MCF 10A (cell line): ENCODE measurements around the gene RAPGEF3. TPM values are rescaled to one million over a fixed set of nuclear protein-coding genes. Genes with fewer than 3 reads are reported as not detected.

ENCODE experiments used
- BruUV-seq: library from RNA; stranded (reverse); fragments of 400-500 nt; replicated peaks from 2 replicates; lab custom pipeline; 2021; lab: Mats Ljungman, UMichigan
- CTCF ChIA-PET: fragments of 300-600 bp; sonication (Branson Sonifier 250); formaldehyde crosslinking; extraction: SDS; loops from one replicate; lab custom pipeline; 2021; ENCODE audit warnings: antibody characterized with exemption, inconsistent platforms; lab: Yijun Ruan, JAX
- POLR2A ChIA-PET: fragments of 300-600, 350-650 bp; sonication (Branson Sonifier 250); formaldehyde crosslinking; extraction: SDS; loops from one replicate; lab custom pipeline; 2020; ENCODE audit warnings: antibody characterized with exemption, inconsistent platforms; lab: Yijun Ruan, JAX
- DNase-seq: peaks from one replicate; pipeline ENCODE4 v3.0.0-alpha.2; 2018; ENCODE audit not compliant: unreplicated experiment
- H3K27ac Mint-ChIP-seq: one replicate; pipeline ENCODE4 v1.8.0; 2022; ENCODE audit warnings: mild to moderate bottlenecking, low read depth, mixed read lengths; ENCODE audit not compliant: unreplicated experiment
- H3K27me3 Mint-ChIP-seq: one replicate; pipeline ENCODE4 v1.8.0; 2022; ENCODE audit warnings: mixed read lengths; ENCODE audit not compliant: insufficient read depth, unreplicated experiment
- H3K36me3 Mint-ChIP-seq: one replicate; pipeline ENCODE4 v1.8.0; 2022; ENCODE audit warnings: mild to moderate bottlenecking, moderate library complexity, mixed read lengths; ENCODE audit not compliant: insufficient read depth, unreplicated experiment
- H3K4me1 Mint-ChIP-seq: one replicate; pipeline ENCODE4 v1.8.0; 2022; ENCODE audit warnings: mixed read lengths; ENCODE audit not compliant: insufficient read depth, unreplicated experiment
- H3K4me3 Mint-ChIP-seq: one replicate; pipeline ENCODE4 v1.8.0; 2022; ENCODE audit warnings: mild to moderate bottlenecking, moderate library complexity, mixed read lengths; ENCODE audit not compliant: unreplicated experiment
- H3K9me3 Mint-ChIP-seq: one replicate; pipeline ENCODE4 v1.8.0; 2022; ENCODE audit warnings: mixed read lengths; ENCODE audit not compliant: unreplicated experiment
- CTCF ChIP-seq: fragments of 200-600 bp; IDR thresholded peaks from one replicate; pipeline ENCODE4 v1.8.0; 2022; ENCODE audit warnings: antibody characterized with exemption, mild to moderate bottlenecking; ENCODE audit not compliant: unreplicated experiment
- intact Hi-C: fragments of 100-400 bp; cut with micrococcal nuclease; formaldehyde crosslinking; loops from 2 replicates; pipeline ENCODE4 v1.14.1; 2022
- total RNA-seq: library from RNA; stranded (reverse); gene quantifications from 2 replicates; pipeline ENCODE4 v1.2.3, GENCODE V29; 2022

The RAPGEF3 gene
- total RNA-seq, 1 experiment from 2014 or later: 1.4 TPM

- no peak overlapping the region for H3K4me3 Mint-ChIP-seq
- POLR2A ChIA-PET: interaction anchor here (0.6 to 2.2 kb wide), 14 partner anchors 8 to 1716 kb away, joined by 3 to 14 read pairs (median 3); partner anchors contain the start of gene SCAF11
- BruUV-seq: no TSS peak
- no peak overlapping the region for H3K27ac Mint-ChIP-seq
- no peak for TF ChIP-seq CTCF
- no peaks in the 10 kb centered on the region for H3K27me3 Mint-ChIP-seq
- intact Hi-C loops: no loop called here
- CTCF ChIA-PET: interaction anchor here (0.6 to 2.1 kb wide), 6 partner anchors 8 to 178 kb away, joined by 3 to 8 read pairs (median 4); no protein-coding TSS in a partner anchor
- no peaks in the 10 kb centered on the region for H3K9me3 Mint-ChIP-seq
- no peak for DNase-seq
- peaks cover 6% of the 10 kb centered on the region for H3K36me3 Mint-ChIP-seq
- H3K4me1 Mint-ChIP-seq: peaks cover 30% of the 10 kb centered on the region
Measured at GRCh38 chr12:47707355-47707754, 51.3 kb downstream of the RAPGEF3 start.

- intact Hi-C loops: no loop called here
Measured at GRCh38 chr12:47705566-47706425, 52.9 kb downstream of the RAPGEF3 start, which contains the start of gene RPAP3. Gene RPAP3, minus strand, starts transcription at chr12:47706030. Its CDS starts 3,190 bp downstream, at chr12:47702840.

DNA sequence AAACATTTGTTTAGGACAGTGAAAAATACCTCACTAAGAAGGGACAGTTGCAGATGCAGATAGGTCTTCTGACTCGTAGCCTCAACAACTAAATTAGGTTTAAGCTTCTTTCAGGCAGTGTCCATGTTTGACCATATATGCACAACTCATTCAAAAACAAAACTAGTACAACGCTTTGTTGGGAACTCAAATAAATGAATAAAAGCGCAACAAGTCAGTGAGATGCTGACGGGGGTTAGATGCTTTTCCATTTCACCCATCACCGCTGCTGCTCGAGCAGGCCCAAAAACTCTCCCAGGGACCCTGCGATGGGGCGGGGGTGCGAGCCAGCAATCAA, 53.5 kb downstream of the RAPGEF3 start:
- intact Hi-C loops: no loop called here
- CTCF ChIA-PET: interaction anchor here (0.5 to 1.8 kb wide), 11 partner anchors 9 to 321 kb away, joined by 3 to 11 read pairs (median 6); no protein-coding TSS in a partner anchor
- DNase-seq: no peak
- no peak for TF ChIP-seq CTCF
- BruUV-seq: no TSS peak
- Mint-ChIP-seq H3K4me1 (peaks cover 30% of the 10 kb centered on the region), H3K4me3 (peak overlapping the region; percentile 88), H3K36me3 (peaks cover 12% of the 10 kb centered on the region), H3K27ac (no peak overlapping the region), H3K9me3 (no peaks in the 10 kb centered on the region), H3K27me3 (no peaks in the 10 kb centered on the region)
- POLR2A ChIA-PET: interaction anchor here (0.6 to 2.6 kb wide), 7 partner anchors 10 to 1425 kb away, joined by 3 to 12 read pairs (median 3); no protein-coding TSS in a partner anchor

More at GRCh38 chr12:47705566-47706425, 52.9 kb downstream of the RAPGEF3 start, which contains the start of gene RPAP3:
- Mint-ChIP-seq H3K4me3 (peak within 1 kb of the TSS; percentile 88), H3K9me3 (no peaks in the 10 kb centered on the region), H3K27ac (peak within 1 kb of the TSS; percentile 90), H3K4me1 (peaks cover 30% of the 10 kb centered on the region), H3K36me3 (peaks cover 8% of the 10 kb centered on the region), H3K27me3 (no peaks in the 10 kb centered on the region)
- peak; percentile 93 for DNase-seq
- CTCF ChIA-PET: interaction anchor here (0.6 to 2.1 kb wide), 17 partner anchors 8 to 133 kb away, joined by 3 to 11 read pairs (median 6); no protein-coding TSS in a partner anchor
- POLR2A ChIA-PET: interaction anchor here (0.5 to 2.6 kb wide), 21 partner anchors 10 to 1715 kb away, joined by 3 to 14 read pairs (median 3); partner anchors contain the start of genes RAPGEF3 and SCAF11
- peak; percentile 59 for TF ChIP-seq CTCF
- TSS peak; percentile 44 for BruUV-seq

GRCh38 chr12:47704719-47705118, 54.0 kb downstream of the RAPGEF3 start:
- TF ChIP-seq CTCF: no peak
- POLR2A ChIA-PET: interaction anchor here (0.6 to 2.6 kb wide), 7 partner anchors 10 to 1425 kb away, joined by 3 to 12 read pairs (median 3); no protein-coding TSS in a partner anchor
- Mint-ChIP-seq H3K4me3 (peak overlapping the region; percentile 88), H3K27me3 (no peaks in the 10 kb centered on the region), H3K27ac (no peak overlapping the region), H3K9me3 (no peaks in the 10 kb centered on the region), H3K4me1 (peaks cover 30% of the 10 kb centered on the region), H3K36me3 (peaks cover 17% of the 10 kb centered on the region)
- intact Hi-C loops: no loop called here
- DNase-seq: no peak
- CTCF ChIA-PET: interaction anchor here (0.5 to 1.8 kb wide), 13 partner anchors 8 to 634 kb away, joined by 3 to 11 read pairs (median 6); no protein-coding TSS in a partner anchor
- BruUV-seq: no TSS peak
